K562 (cell line): ENCODE measurements around the gene RHBDL3. TPM values are rescaled to one million over a fixed set of nuclear protein-coding genes. Genes with fewer than 3 reads are reported as not detected.

Experiments used
- ARID2 ChIP-seq: fragments of 450-650 bp; IDR thresholded peaks from 2 replicates; pipeline ENCODE4 v1.6.1; 2017; ENCODE audit warnings: antibody characterized with exemption, mild to moderate bottlenecking
- CREM ChIP-seq: IDR thresholded peaks from 2 replicates; pipeline ENCODE4 v1.6.1; 2014; ENCODE audit warnings: antibody characterized with exemption, low read depth
- EP400 ChIP-seq: fragments of 450-650 bp; IDR thresholded peaks from 2 replicates; pipeline ENCODE4 v1.6.1; 2017; ENCODE audit warnings: antibody characterized with exemption, mild to moderate bottlenecking, moderate library complexity
- ESRRB ChIP-seq: fragments of 250-450 bp; sonication (Bioruptor Pico); IDR thresholded peaks from 2 replicates; pipeline ENCODE4 v1.5.0; 2020; ENCODE audit warnings: mild to moderate bottlenecking, moderate library complexity, borderline replicate concordance
- FOXK2 ChIP-seq, 2 experiments: fragments of 450-650 bp; IDR thresholded peaks in 1 of 2; conservative IDR thresholded peaks in 1 of 2; 2 replicates each; pipeline ENCODE4 v1.6.1; 2016; ENCODE audit warnings: low read depth in 2 of 2, mild to moderate bottlenecking in 1 of 2
- SP1 ChIP-seq: sonication (generic); formaldehyde crosslinking; IDR thresholded peaks from 2 replicates; pipeline ENCODE4 v1.8.1; 2022; ENCODE audit warnings: mild to moderate bottlenecking, missing genetic modification reagents
- THRAP3 ChIP-seq: fragments of 450-650 bp; IDR thresholded peaks from 2 replicates; pipeline ENCODE4 v1.6.1; 2016; ENCODE audit warnings: mild to moderate bottlenecking, inconsistent platforms, borderline replicate concordance
- polyA plus RNA-seq, 8 experiments: library from polyadenylated mRNA; depleted of rRNA in 4 of 8; stranded (reverse) in 5 of 8; unstranded in 3 of 8; fragments of >200 nt; fragmentation: Nextera tagmentation in 2 of 8; fragmentation: Illumina TruSeq in 1 of 8; extraction: Ambion mirVana in 2 of 8; extraction: Trizol in 1 of 8; gene quantifications; 2 replicates each; pipeline versions ENCODE4 v1.2.1 to v1.2.3, GENCODE V29; 2011 to 2014; ENCODE audit warnings: inconsistent platforms in 1 of 8, missing spikeins in 1 of 8
- total RNA-seq, 7 experiments: library from RNA; depleted of rRNA in 6 of 7; stranded (reverse); fragments of >200 nt in 6 of 7; fragmentation: Illumina TruSeq in 2 of 7; extraction: Trizol in 2 of 7; gene quantifications; 2 replicates each; pipeline versions ENCODE4 v1.2.1 to v1.2.3, GENCODE V29; 2011 to 2021; ENCODE audit warnings: low replicate concordance in 1 of 7
- TF ChIP-seq, protein P1 (sequence below): fragments of 450-650 bp; formaldehyde crosslinking; IDR thresholded peaks from 2 replicates; pipeline ENCODE4 v1.4.0; 2020; ENCODE audit warnings: mild to moderate bottlenecking, mixed read lengths
- TF ChIP-seq, protein P2 (sequence below): fragments of 450-650 bp; IDR thresholded peaks from 2 replicates; pipeline ENCODE4 v1.6.1; 2016; ENCODE audit warnings: mild to moderate bottlenecking, moderate library complexity
- TF ChIP-seq, protein P3 (sequence below): IDR thresholded peaks from 2 replicates; pipeline ENCODE4 v1.6.1; 2011; ENCODE audit not compliant: insufficient read length; ENCODE audit errors: extremely low read depth

Gene RHBDL3
- total and polyA plus RNA-seq, 9 of the 15 experiments (the other 6 are each of a cell fraction or from before 2014, with no cell fraction given): 0.06 to 0.31 (median 0.09) TPM; not detected in 4

DNA sequence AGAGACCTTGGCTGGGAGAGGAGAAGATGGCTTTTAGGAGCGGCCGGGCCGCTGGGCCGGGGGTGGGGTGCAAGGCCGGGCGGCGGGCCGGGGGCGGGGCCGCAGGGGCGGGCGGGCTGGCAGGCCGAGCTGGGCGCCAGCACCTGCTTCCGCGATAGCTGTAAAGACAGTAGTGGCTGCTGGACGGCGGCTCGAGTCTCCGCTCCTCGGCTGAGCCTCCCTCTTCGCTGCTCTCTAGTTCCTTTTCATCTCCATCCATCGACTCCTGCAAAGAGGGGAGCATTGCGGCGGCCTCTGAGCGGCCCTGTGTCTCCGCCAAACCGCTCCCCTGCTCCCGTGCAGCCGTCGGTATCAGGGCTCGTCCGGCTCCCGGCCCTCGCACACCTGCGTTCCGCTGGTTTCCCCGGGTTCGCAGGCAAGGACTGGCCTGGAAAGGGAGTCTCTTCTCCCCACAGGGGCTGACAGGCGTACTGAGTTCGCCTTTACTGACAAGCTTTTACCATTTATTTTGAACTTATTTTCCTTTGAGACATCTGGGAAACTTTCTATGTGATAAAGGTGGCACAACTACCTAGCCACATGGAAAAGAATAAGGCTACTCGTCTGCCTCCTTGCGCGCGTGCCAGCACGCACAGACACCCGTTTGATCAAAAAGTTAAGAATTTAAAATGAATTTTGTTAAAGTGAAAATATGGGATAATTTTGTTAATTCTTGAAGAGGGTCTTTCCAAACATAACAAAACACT lies 76.4 kb downstream of the RHBDL3 start, which contains the start of gene C17orf75 (continued):
- TF ChIP-seq, protein P1, sequence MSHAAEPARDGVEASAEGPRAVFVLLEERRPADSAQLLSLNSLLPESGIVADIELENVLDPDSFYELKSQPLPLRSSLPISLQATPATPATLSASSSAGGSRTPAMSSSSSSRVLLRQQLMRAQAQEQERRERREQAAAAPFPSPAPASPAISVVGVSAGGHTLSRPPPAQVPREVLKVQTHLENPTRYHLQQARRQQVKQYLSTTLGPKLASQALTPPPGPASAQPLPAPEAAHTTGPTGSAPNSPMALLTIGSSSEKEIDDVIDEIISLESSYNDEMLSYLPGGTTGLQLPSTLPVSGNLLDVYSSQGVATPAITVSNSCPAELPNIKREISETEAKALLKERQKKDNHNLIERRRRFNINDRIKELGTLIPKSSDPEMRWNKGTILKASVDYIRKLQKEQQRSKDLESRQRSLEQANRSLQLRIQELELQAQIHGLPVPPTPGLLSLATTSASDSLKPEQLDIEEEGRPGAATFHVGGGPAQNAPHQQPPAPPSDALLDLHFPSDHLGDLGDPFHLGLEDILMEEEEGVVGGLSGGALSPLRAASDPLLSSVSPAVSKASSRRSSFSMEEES (CRISPR knock-in tag): no peak
- peak; percentile 83 for TF ChIP-seq SP1 (CRISPR knock-in tag)
- TF ChIP-seq, protein P2, sequence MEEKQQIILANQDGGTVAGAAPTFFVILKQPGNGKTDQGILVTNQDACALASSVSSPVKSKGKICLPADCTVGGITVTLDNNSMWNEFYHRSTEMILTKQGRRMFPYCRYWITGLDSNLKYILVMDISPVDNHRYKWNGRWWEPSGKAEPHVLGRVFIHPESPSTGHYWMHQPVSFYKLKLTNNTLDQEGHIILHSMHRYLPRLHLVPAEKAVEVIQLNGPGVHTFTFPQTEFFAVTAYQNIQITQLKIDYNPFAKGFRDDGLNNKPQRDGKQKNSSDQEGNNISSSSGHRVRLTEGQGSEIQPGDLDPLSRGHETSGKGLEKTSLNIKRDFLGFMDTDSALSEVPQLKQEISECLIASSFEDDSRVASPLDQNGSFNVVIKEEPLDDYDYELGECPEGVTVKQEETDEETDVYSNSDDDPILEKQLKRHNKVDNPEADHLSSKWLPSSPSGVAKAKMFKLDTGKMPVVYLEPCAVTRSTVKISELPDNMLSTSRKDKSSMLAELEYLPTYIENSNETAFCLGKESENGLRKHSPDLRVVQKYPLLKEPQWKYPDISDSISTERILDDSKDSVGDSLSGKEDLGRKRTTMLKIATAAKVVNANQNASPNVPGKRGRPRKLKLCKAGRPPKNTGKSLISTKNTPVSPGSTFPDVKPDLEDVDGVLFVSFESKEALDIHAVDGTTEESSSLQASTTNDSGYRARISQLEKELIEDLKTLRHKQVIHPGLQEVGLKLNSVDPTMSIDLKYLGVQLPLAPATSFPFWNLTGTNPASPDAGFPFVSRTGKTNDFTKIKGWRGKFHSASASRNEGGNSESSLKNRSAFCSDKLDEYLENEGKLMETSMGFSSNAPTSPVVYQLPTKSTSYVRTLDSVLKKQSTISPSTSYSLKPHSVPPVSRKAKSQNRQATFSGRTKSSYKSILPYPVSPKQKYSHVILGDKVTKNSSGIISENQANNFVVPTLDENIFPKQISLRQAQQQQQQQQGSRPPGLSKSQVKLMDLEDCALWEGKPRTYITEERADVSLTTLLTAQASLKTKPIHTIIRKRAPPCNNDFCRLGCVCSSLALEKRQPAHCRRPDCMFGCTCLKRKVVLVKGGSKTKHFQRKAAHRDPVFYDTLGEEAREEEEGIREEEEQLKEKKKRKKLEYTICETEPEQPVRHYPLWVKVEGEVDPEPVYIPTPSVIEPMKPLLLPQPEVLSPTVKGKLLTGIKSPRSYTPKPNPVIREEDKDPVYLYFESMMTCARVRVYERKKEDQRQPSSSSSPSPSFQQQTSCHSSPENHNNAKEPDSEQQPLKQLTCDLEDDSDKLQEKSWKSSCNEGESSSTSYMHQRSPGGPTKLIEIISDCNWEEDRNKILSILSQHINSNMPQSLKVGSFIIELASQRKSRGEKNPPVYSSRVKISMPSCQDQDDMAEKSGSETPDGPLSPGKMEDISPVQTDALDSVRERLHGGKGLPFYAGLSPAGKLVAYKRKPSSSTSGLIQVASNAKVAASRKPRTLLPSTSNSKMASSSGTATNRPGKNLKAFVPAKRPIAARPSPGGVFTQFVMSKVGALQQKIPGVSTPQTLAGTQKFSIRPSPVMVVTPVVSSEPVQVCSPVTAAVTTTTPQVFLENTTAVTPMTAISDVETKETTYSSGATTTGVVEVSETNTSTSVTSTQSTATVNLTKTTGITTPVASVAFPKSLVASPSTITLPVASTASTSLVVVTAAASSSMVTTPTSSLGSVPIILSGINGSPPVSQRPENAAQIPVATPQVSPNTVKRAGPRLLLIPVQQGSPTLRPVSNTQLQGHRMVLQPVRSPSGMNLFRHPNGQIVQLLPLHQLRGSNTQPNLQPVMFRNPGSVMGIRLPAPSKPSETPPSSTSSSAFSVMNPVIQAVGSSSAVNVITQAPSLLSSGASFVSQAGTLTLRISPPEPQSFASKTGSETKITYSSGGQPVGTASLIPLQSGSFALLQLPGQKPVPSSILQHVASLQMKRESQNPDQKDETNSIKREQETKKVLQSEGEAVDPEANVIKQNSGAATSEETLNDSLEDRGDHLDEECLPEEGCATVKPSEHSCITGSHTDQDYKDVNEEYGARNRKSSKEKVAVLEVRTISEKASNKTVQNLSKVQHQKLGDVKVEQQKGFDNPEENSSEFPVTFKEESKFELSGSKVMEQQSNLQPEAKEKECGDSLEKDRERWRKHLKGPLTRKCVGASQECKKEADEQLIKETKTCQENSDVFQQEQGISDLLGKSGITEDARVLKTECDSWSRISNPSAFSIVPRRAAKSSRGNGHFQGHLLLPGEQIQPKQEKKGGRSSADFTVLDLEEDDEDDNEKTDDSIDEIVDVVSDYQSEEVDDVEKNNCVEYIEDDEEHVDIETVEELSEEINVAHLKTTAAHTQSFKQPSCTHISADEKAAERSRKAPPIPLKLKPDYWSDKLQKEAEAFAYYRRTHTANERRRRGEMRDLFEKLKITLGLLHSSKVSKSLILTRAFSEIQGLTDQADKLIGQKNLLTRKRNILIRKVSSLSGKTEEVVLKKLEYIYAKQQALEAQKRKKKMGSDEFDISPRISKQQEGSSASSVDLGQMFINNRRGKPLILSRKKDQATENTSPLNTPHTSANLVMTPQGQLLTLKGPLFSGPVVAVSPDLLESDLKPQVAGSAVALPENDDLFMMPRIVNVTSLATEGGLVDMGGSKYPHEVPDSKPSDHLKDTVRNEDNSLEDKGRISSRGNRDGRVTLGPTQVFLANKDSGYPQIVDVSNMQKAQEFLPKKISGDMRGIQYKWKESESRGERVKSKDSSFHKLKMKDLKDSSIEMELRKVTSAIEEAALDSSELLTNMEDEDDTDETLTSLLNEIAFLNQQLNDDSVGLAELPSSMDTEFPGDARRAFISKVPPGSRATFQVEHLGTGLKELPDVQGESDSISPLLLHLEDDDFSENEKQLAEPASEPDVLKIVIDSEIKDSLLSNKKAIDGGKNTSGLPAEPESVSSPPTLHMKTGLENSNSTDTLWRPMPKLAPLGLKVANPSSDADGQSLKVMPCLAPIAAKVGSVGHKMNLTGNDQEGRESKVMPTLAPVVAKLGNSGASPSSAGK: peak; percentile 59
- TF ChIP-seq ESRRB (CRISPR knock-in tag): no peak
- peak; percentile 82 for TF ChIP-seq CREM
- peak; percentile 59 to 61; a peak in 1 of 4 replicates for TF ChIP-seq FOXK2 (conservative IDR thresholded peaks at IDR 0.05 in 1 of 2, IDR thresholded peaks at IDR 0.05 in 1 of 2; ENCODE audit: low read depth in 2 of 2)
- TF ChIP-seq ARID2: no peak
- peak; percentile 69; the same call in 1 of the 2 replicates for TF ChIP-seq THRAP3
- TF ChIP-seq EP400: peak; percentile 87
- TF ChIP-seq, protein P3, sequence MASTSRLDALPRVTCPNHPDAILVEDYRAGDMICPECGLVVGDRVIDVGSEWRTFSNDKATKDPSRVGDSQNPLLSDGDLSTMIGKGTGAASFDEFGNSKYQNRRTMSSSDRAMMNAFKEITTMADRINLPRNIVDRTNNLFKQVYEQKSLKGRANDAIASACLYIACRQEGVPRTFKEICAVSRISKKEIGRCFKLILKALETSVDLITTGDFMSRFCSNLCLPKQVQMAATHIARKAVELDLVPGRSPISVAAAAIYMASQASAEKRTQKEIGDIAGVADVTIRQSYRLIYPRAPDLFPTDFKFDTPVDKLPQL: no peak
